Osteoblast (primary cell): ENCODE measurements around the gene COL19A1. TPM values are rescaled to one million over a fixed set of nuclear protein-coding genes. Genes with fewer than 3 reads are reported as not detected.

ENCODE experiments used
- DNase-seq: peaks from one replicate; pipeline ENCODE4 v3.0.0; 2011; ENCODE audit warnings: low spot score, mixed read lengths; ENCODE audit not compliant: insufficient read length; ENCODE audit errors: missing footprints
- H2AFZ ChIP-seq: 2 replicates; pipeline ENCODE4 v1.6.0; 2011; ENCODE audit warnings: mild to moderate bottlenecking, low read length
- H3K27ac ChIP-seq: 2 replicates; pipeline ENCODE4 v1.5.1; 2011; ENCODE audit warnings: mild to moderate bottlenecking, low read depth, low read length, moderate library complexity
- H3K27me3 ChIP-seq: 2 replicates; pipeline ENCODE4 v1.6.0; 2012; ENCODE audit warnings: mild to moderate bottlenecking, control low read depth, inconsistent platforms, low read length, moderate library complexity; ENCODE audit not compliant: insufficient read depth
- H3K36me3 ChIP-seq: 2 replicates; pipeline ENCODE4 v1.5.1; 2011; ENCODE audit warnings: mild to moderate bottlenecking, low read length, control low read depth, moderate library complexity; ENCODE audit not compliant: insufficient read depth
- H3K4me1 ChIP-seq: 2 replicates; pipeline ENCODE4 v1.5.1; 2011; ENCODE audit warnings: mild to moderate bottlenecking, low read length, control low read depth, moderate library complexity; ENCODE audit not compliant: insufficient read depth
- H3K4me2 ChIP-seq: 2 replicates; pipeline ENCODE4 v1.6.0; 2011; ENCODE audit warnings: mild to moderate bottlenecking, low read length; ENCODE audit not compliant: insufficient read depth
- H3K4me3 ChIP-seq: fragments of 200-600 bp; sonication (generic); 3 replicates; pipeline ENCODE4 v1.5.1; 2012; ENCODE audit warnings: mild to moderate bottlenecking, low read length, inconsistent platforms; ENCODE audit not compliant: insufficient read depth
- H3K79me2 ChIP-seq: 2 replicates; pipeline ENCODE4 v1.6.0; 2012; ENCODE audit warnings: mild to moderate bottlenecking, low read length, control low read depth, inconsistent platforms; ENCODE audit not compliant: insufficient read depth
- H3K9me3 ChIP-seq: 2 replicates; pipeline ENCODE4 v1.5.1; 2011; ENCODE audit warnings: low read depth, low read length, control low read depth
- H4K20me1 ChIP-seq: 2 replicates; pipeline ENCODE4 v1.6.0; 2012; ENCODE audit warnings: mild to moderate bottlenecking, low read length, control low read depth; ENCODE audit not compliant: insufficient read depth
- total RNA-seq: library from RNA; depleted of rRNA; stranded (reverse); fragments of >200 nt; gene quantifications from 2 replicates; pipeline ENCODE4 v1.2.3, GENCODE V29; 2012
- TF ChIP-seq, protein P1 (sequence below): IDR thresholded peaks from 2 replicates; pipeline ENCODE4 v1.5.1; 2011; ENCODE audit warnings: mild to moderate bottlenecking, low read depth, low read length, moderate library complexity; ENCODE audit errors: extremely low read depth

COL19A1 gene
- total RNA-seq, 1 donor: under 0.01 TPM

DNA sequence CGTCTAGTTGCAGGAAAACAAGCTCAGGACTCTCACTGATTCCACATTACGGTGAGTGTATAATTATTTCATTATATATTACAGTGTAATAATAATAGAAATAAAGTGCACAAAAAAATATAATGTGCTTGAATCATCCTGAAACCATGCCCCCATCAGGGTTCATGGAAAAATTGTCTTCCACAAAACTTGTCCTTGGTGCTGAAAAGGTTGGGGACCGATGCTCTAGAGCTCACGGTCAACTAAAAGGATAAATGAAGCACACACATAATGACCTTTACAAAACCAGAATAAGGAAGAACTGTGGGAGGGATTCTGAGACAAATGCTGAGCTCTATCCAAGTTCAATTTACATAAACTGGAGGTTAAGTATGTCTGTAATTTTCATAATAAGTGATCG, 194.3 kb downstream of the COL19A1 start:
- no peaks in the 10 kb centered on the region for H3K4me1 ChIP-seq
- H3K27me3 ChIP-seq: no peaks in the 10 kb centered on the region
- DNase-seq: no peak
- H3K79me2 ChIP-seq: no peaks in the 10 kb centered on the region
- H3K9me3 ChIP-seq: no peaks in the 10 kb centered on the region
- no peak overlapping the region for H3K4me2 ChIP-seq
- no peaks in the 10 kb centered on the region for H3K36me3 ChIP-seq
- no peaks in the 10 kb centered on the region for H4K20me1 ChIP-seq
- H2AFZ ChIP-seq: no peak overlapping the region
- TF ChIP-seq, protein P1, sequence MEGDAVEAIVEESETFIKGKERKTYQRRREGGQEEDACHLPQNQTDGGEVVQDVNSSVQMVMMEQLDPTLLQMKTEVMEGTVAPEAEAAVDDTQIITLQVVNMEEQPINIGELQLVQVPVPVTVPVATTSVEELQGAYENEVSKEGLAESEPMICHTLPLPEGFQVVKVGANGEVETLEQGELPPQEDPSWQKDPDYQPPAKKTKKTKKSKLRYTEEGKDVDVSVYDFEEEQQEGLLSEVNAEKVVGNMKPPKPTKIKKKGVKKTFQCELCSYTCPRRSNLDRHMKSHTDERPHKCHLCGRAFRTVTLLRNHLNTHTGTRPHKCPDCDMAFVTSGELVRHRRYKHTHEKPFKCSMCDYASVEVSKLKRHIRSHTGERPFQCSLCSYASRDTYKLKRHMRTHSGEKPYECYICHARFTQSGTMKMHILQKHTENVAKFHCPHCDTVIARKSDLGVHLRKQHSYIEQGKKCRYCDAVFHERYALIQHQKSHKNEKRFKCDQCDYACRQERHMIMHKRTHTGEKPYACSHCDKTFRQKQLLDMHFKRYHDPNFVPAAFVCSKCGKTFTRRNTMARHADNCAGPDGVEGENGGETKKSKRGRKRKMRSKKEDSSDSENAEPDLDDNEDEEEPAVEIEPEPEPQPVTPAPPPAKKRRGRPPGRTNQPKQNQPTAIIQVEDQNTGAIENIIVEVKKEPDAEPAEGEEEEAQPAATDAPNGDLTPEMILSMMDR: no peak
- H3K4me3 ChIP-seq: no peak overlapping the region
- no peak overlapping the region for H3K27ac ChIP-seq

DNA sequence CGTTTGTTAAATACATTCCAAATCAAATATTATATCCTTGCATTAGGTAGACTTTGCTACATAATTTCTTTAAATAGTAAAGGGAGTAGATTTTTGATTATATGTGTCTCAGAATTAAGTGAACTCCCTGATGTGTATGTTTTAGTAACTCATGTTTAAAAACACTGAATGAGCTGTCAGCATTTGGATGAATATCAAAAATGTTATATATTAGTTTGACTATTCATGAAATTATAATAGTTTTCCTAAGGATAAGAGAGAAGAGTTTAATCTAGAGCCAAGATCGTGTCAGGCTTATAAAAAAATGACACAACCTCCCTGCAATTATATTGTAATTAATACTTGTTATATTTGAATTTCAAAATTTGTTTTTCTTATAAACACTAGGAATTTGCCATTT, 195.2 kb downstream of the COL19A1 start:
- H4K20me1 ChIP-seq: no peaks in the 10 kb centered on the region
- no peak overlapping the region for H3K4me3 ChIP-seq
- no peak for DNase-seq
- no peak overlapping the region for H2AFZ ChIP-seq
- no peaks in the 10 kb centered on the region for H3K9me3 ChIP-seq
- no peaks in the 10 kb centered on the region for H3K36me3 ChIP-seq
- TF ChIP-seq, protein P1: no peak
- H3K79me2 ChIP-seq: no peaks in the 10 kb centered on the region
- no peak overlapping the region for H3K4me2 ChIP-seq
- no peaks in the 10 kb centered on the region for H3K27me3 ChIP-seq
- H3K4me1 ChIP-seq: no peaks in the 10 kb centered on the region
- H3K27ac ChIP-seq: no peak overlapping the region

DNA sequence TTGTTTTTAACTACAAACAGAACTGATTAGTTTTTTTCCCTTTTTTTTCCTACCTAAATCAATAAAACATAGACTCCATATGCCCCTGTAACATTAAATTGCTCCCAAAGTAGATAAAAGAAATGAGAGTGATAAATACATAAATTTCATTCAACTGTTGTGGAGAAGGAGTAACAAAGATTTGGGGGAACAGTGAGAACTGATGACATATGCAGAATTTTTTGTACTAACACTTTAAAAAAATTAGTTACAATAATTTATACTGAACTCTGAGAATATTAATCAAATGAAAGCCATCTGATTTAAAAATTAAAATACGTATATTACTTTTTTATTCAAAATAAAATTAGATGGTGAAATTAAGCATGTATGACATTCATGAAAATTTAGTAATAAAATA, 195.7 kb downstream of the COL19A1 start:
- Histone ChIP-seq H3K9me3 (no peaks in the 10 kb centered on the region), H3K4me2 (no peak overlapping the region), H4K20me1 (no peaks in the 10 kb centered on the region), H3K27me3 (no peaks in the 10 kb centered on the region), H3K4me1 (no peaks in the 10 kb centered on the region), H3K36me3 (no peaks in the 10 kb centered on the region), H3K4me3 (no peak overlapping the region), H3K79me2 (no peaks in the 10 kb centered on the region), H3K27ac (no peak overlapping the region), H2AFZ (no peak overlapping the region)
- TF ChIP-seq, protein P1: no peak
- DNase-seq: no peak

DNA sequence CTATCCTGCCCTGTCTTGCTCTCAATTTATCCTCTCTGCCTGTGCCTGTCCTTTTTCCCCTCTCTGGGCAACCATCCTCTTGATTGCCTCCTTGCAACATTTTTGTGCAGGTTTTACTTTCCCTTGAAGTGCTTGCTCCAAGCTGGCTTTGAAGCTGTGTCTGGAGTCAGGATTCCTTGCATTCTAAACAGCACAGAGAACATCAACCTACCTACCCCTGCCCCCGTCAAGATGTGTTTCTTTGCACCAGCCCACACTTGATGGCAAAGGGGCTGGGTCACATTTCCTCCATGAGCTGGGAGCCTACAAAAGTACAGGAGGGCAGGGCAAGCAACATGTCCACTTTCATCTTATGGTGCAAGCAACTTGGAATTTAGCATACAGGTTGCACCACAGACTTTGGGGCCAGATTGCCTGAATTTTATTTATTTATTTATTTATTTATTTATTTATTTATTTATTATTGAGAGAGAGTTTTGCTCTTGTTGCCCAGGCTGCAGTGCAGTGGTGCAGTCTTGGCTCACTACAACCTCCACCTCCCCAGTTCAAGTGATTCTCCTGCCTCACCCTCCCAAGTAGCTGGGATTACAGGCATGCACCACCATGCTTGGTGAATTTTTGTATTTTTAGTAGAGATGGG, 206.3 kb downstream of the COL19A1 start:
- Histone ChIP-seq H3K9me3 (no peaks in the 10 kb centered on the region), H3K4me1 (no peaks in the 10 kb centered on the region), H3K4me3 (no peak overlapping the region), H2AFZ (no peak overlapping the region), H3K36me3 (no peaks in the 10 kb centered on the region), H3K27me3 (no peaks in the 10 kb centered on the region), H3K79me2 (no peaks in the 10 kb centered on the region), H4K20me1 (no peaks in the 10 kb centered on the region), H3K27ac (no peak overlapping the region), H3K4me2 (no peak overlapping the region)
- TF ChIP-seq, protein P1: no peak
- no peak for DNase-seq
